WTC11 (cell line): ENCODE data around the gene FKBP11. TPM values are rescaled to one million over a fixed set of nuclear protein-coding genes. Genes with fewer than 3 reads are reported as not detected.

Experiments used
- ATAC-seq: fragments of 200-7000 bp; cut with Tn5 transposase; 2 replicates; pipeline ENCODE4 v1.10.0; 2021; ENCODE audit warnings: mild to moderate bottlenecking, moderate library complexity
- CTCF ChIA-PET: fragments of 300-600 bp; sonication (Branson Sonifier 250); formaldehyde crosslinking; loops from one replicate; lab custom pipeline; 2021; ENCODE audit warnings: antibody characterized with exemption; lab: Charles Lee
- POLR2A ChIA-PET: fragments of 350-600 bp; sonication (Branson Sonifier 250); formaldehyde crosslinking; loops from one replicate; lab custom pipeline; 2021; ENCODE audit warnings: antibody characterized with exemption; lab: Charles Lee
- DNase-seq: peaks from one replicate; pipeline ENCODE4 v3.0.0; 2021; ENCODE audit warnings: low spot score
- H3K27ac Mint-ChIP-seq: 2 replicates; pipeline ENCODE4 v1.8.0; 2021; ENCODE audit warnings: mixed read lengths
- H3K27me3 Mint-ChIP-seq: 2 replicates; pipeline ENCODE4 v1.8.0; 2021; ENCODE audit warnings: low read depth, mild to moderate bottlenecking, moderate library complexity, mixed read lengths
- H3K36me3 Mint-ChIP-seq: 2 replicates; pipeline ENCODE4 v1.8.0; 2021; ENCODE audit warnings: mixed read lengths
- H3K4me1 Mint-ChIP-seq: 2 replicates; pipeline ENCODE4 v1.8.0; 2022; ENCODE audit warnings: mixed read lengths
- H3K4me3 Mint-ChIP-seq: 2 replicates; pipeline ENCODE4 v1.8.0; 2021; ENCODE audit warnings: mild to moderate bottlenecking, moderate library complexity, mixed read lengths
- H3K9me3 Mint-ChIP-seq: 2 replicates; pipeline ENCODE4 v1.8.0; 2021; ENCODE audit warnings: mixed read lengths
- AR ChIP-seq: fragments of 250-450 bp; sonication (Bioruptor Pico); IDR thresholded peaks from 2 replicates; pipeline ENCODE4 v1.9.0; 2021; ENCODE audit warnings: mild to moderate bottlenecking
- ATF1 ChIP-seq: sonication (generic); formaldehyde crosslinking; IDR thresholded peaks from 2 replicates; pipeline ENCODE4 v1.8.1; 2023; ENCODE audit warnings: mild to moderate bottlenecking, moderate library complexity, missing genetic modification reagents
- ATF3 ChIP-seq: sonication (generic); formaldehyde crosslinking; conservative IDR thresholded peaks from 2 replicates; pipeline ENCODE4 v1.8.1; 2022; ENCODE audit warnings: mild to moderate bottlenecking, missing genetic modification reagents
- CBFB ChIP-seq: sonication (generic); formaldehyde crosslinking; IDR thresholded peaks from 2 replicates; pipeline ENCODE4 v1.8.1; 2022; ENCODE audit warnings: mild to moderate bottlenecking, low read depth, missing genetic modification reagents
- CREM ChIP-seq: sonication (generic); formaldehyde crosslinking; IDR thresholded peaks from 2 replicates; pipeline ENCODE4 v1.8.1; 2022; ENCODE audit warnings: mild to moderate bottlenecking, missing genetic modification reagents, moderate library complexity
- E2F5 ChIP-seq: sonication (generic); formaldehyde crosslinking; IDR thresholded peaks from 2 replicates; pipeline ENCODE4 v1.8.1; 2022; ENCODE audit warnings: mild to moderate bottlenecking, moderate library complexity, missing genetic modification reagents
- EMX1 ChIP-seq: fragments of 250-450 bp; sonication (Bioruptor Pico); IDR thresholded peaks from 2 replicates; pipeline ENCODE4 v1.8.0; 2021; ENCODE audit warnings: mild to moderate bottlenecking
- FOXK1 ChIP-seq: sonication (generic); formaldehyde crosslinking; IDR thresholded peaks from 2 replicates; pipeline ENCODE4 v1.8.0; 2022; ENCODE audit warnings: mild to moderate bottlenecking, moderate library complexity, missing genetic modification reagents
- HMGA2 ChIP-seq: fragments of 250-450 bp; sonication (Bioruptor Pico); IDR thresholded peaks from 2 replicates; pipeline ENCODE4 v1.4.0; 2021; ENCODE audit warnings: mild to moderate bottlenecking, moderate library complexity
- JAZF1 ChIP-seq: fragments of 250-450 bp; sonication (Bioruptor Pico); IDR thresholded peaks from 2 replicates; pipeline ENCODE4 v1.9.0; 2021; ENCODE audit warnings: moderate library complexity, mild to moderate bottlenecking, inconsistent platforms
- KAT7 ChIP-seq: sonication (generic); formaldehyde crosslinking; IDR thresholded peaks from 2 replicates; pipeline ENCODE4 v1.8.1; 2023; ENCODE audit warnings: missing genetic modification reagents, mild to moderate bottlenecking, borderline replicate concordance
- NFATC4 ChIP-seq: fragments of 250-450 bp; sonication (Bioruptor Pico); IDR thresholded peaks from 2 replicates; pipeline ENCODE4 v1.9.0; 2021; ENCODE audit warnings: mild to moderate bottlenecking
- NFYB ChIP-seq: sonication (generic); formaldehyde crosslinking; conservative IDR thresholded peaks from 2 replicates; pipeline ENCODE4 v1.8.0; 2022; ENCODE audit warnings: low read depth, missing genetic modification reagents
- PREB ChIP-seq: sonication (generic); formaldehyde crosslinking; IDR thresholded peaks from 2 replicates; pipeline ENCODE4 v1.8.1; 2022; ENCODE audit warnings: mild to moderate bottlenecking, missing genetic modification reagents, moderate library complexity, borderline replicate concordance
- PRRX2 ChIP-seq: fragments of 250-450 bp; sonication (Bioruptor Pico); IDR thresholded peaks from 2 replicates; pipeline ENCODE4 v1.8.0; 2021; ENCODE audit warnings: mild to moderate bottlenecking
- ZNF263 ChIP-seq: sonication (generic); formaldehyde crosslinking; IDR thresholded peaks from 2 replicates; pipeline ENCODE4 v1.8.1; 2022; ENCODE audit warnings: low read depth, mild to moderate bottlenecking, moderate library complexity, missing genetic modification reagents
- ZNF281 ChIP-seq: sonication (generic); formaldehyde crosslinking; IDR thresholded peaks from 2 replicates; pipeline ENCODE4 v1.8.0; 2023; ENCODE audit warnings: mild to moderate bottlenecking, missing genetic modification reagents
- ZNF416 ChIP-seq: fragments of 250-450 bp; sonication (Bioruptor Pico); IDR thresholded peaks from 2 replicates; pipeline ENCODE4 v1.9.0; 2021; ENCODE audit warnings: mild to moderate bottlenecking, inconsistent platforms
- ZNF423 ChIP-seq: fragments of 250-450 bp; sonication (Bioruptor Pico); IDR thresholded peaks from 2 replicates; pipeline ENCODE4 v2.1.2; 2022; ENCODE audit warnings: mild to moderate bottlenecking, moderate library complexity
- ZSCAN18 ChIP-seq: fragments of 250-450 bp; sonication (Bioruptor Pico); IDR thresholded peaks from 2 replicates; pipeline ENCODE4 v2.1.2; 2022; ENCODE audit warnings: mild to moderate bottlenecking, moderate library complexity
- total RNA-seq: library from RNA; stranded (reverse); gene quantifications from 3 replicates; pipeline ENCODE4 v1.2.3, GENCODE V29; 2021

Gene FKBP11
- total RNA-seq, 1 experiment from 2014 or later, result 64.5 TPM

- ATAC-seq, result no peak
- H3K27me3 Mint-ChIP-seq, result peaks cover 7% of the 10 kb centered on the region
- TF ChIP-seq FOXK1 (CRISPR knock-in tag) (no peak), E2F5 (CRISPR knock-in tag) (no peak), KAT7 (CRISPR knock-in tag) (no peak), PREB (CRISPR knock-in tag) (no peak), NFATC4 (no peak), ATF1 (no peak), ZSCAN18 (CRISPR knock-in tag) (no peak), ZNF263 (CRISPR knock-in tag) (no peak), EMX1 (no peak), HMGA2 (CRISPR knock-in tag) (no peak), ZNF423 (CRISPR knock-in tag) (no peak), JAZF1 (no peak), CREM (CRISPR knock-in tag) (no peak), ZNF416 (CRISPR knock-in tag) (no peak), AR (CRISPR knock-in tag) (no peak), ATF3 (CRISPR knock-in tag) (no peak), PRRX2 (CRISPR knock-in tag) (no peak), NFYB (no peak), ZNF281 (CRISPR knock-in tag) (no peak), CBFB (CRISPR knock-in tag) (no peak)
- peak overlapping the region; percentile 50 for H3K4me3 Mint-ChIP-seq
- no peak for DNase-seq
- ChIA-PET POLR2A (interaction anchor here (1.0 to 3.9 kb wide), 2 partner anchors 16 to 29 kb away, joined by 11 to 32 read pairs; partner anchors contain the start of gene RND1), CTCF (interaction anchor here (2.4 to 5.3 kb wide), 6 partner anchors 9 to 106 kb away, joined by 12 to 78 read pairs (median 28); partner anchors contain the start of genes DDX23 and RND1)
- no peaks in the 10 kb centered on the region for H3K9me3 Mint-ChIP-seq
- no peaks in the 10 kb centered on the region for H3K36me3 Mint-ChIP-seq
- H3K4me1 Mint-ChIP-seq, result peaks cover 33% of the 10 kb centered on the region
- H3K27ac Mint-ChIP-seq, result peak overlapping the region; percentile 56; the same call in 1 of the 2 replicates
These were observed 43.5 kb downstream of the FKBP11 start for GRCh38 chr12:48881686-48882314.
